Hematopoietic multipotent progenitor cell treated with erythropoietin and hydrocortisone succinate and interleukin-3 and kit ligand, for 6 days (in vitro differentiated cells): Measurements from ENCODE around the gene NRARP.

Experiments used
- DNase-seq: peaks from one replicate; pipeline ENCODE4 v3.0.0-alpha.2; 2015

The NRARP gene

DNA sequence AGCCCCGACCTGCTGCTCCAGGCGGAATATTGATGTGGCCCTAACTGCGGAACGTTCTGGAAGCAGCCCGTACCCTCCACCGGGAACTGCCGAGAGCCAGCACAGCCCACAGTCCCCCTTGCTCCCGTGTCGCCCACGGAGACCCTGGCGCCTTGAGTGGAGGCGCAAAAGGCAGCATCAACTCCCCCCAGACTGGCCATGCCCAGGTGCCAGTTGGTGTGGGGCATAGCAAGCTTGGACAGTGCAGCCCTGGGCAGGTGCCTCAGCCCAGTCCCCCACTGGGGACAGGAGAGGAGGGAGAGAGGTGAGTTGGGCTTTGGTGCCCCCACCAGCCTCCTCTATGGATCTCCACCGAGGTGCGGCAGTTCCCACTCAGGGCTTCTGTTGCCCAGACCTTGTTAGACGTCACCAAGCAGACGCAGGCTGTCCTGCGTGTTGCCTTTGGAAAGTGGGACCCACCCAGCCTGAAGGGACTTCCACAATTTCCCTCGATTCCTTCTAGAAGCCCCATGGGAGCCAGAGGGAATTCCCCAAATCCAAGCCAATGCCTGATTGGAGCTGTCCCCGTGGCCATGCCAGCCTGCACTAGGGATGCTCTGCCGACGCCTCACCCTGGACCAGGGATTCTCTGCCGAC, 19.8 kb upstream of the NRARP start:
- DNase-seq = no peak

DNA sequence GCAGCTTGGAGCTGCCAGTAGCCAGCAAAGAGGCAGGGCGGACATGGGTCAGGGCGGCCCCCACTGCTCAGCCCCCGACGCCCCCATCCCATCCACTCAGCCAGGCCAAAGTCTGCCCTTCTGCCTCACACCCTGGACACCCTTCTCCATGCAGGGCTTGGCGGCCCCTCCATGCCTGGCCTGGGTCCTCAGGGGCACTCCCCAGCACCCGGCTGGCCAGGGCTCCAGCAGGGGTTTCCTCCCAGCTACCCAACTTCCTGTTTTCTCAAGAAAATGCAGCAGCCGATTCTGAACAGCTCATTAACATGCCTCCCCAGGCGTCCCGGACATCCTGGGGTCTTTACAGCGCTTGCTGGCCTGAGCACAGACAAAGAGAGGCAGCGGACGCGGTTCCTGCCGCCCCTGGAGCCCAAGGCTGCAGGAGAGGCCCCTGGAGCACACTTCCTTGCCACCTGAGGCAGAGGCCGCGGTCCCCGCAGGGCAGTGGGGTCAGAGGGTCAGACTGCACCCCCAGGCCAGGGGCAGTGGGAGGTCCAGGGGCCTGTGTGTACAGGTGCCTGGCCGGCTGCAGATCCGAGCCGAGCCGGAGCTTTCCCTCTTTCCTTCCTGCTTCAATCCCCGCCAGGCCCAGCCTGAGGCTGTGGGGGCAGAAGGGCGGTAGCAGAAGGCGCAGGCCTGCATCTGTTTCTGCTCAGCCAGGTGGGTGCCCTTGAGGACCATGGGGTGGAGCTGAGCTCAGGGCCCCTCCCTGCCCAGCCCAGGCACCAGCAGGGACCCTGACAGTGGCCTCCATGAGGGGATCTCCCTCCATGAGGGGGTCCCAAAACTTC, 18.7 kb upstream of the NRARP start:
- peak; percentile 73 for DNase-seq

DNA sequence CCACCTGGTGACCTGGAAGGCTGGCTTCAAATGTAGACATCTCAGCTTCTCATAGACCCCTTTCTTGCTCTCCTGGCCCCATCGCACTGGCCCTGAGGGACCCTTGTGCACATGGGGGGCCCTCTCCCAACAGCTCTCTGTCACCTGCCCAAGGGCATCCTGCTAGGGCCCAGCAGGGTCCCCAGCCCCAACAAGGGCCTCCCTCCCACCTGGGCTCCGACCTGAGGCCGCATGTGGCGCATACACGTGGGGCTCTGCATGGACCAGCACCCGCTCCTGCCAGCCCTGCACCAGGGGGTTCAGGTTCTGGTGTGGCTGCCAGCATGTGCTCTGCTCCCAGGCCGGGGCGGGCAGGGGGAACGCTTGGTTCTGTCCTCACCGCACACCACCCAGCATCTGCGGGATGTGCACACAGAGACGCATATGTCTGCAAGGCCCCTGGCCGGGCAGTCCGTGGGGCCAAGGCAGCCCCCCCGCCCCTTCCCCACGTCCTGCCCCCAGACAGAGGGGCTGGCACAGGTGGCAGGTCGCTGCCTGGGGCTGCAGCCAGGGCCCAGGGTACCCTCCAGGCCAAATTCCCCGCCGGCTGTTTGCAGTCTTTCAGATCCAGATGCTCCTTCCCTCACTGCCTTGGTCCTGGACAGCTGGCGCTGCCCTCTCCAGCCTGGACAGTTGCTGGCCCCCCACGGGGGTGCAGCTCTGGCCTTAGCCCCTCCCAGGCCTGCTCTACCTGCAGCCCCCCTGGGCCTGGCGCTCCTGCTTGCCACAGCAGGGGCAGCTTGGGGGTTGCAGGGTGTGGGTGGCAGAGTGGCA, 17.9 kb upstream of the NRARP start:
- DNase-seq = no peak

DNA sequence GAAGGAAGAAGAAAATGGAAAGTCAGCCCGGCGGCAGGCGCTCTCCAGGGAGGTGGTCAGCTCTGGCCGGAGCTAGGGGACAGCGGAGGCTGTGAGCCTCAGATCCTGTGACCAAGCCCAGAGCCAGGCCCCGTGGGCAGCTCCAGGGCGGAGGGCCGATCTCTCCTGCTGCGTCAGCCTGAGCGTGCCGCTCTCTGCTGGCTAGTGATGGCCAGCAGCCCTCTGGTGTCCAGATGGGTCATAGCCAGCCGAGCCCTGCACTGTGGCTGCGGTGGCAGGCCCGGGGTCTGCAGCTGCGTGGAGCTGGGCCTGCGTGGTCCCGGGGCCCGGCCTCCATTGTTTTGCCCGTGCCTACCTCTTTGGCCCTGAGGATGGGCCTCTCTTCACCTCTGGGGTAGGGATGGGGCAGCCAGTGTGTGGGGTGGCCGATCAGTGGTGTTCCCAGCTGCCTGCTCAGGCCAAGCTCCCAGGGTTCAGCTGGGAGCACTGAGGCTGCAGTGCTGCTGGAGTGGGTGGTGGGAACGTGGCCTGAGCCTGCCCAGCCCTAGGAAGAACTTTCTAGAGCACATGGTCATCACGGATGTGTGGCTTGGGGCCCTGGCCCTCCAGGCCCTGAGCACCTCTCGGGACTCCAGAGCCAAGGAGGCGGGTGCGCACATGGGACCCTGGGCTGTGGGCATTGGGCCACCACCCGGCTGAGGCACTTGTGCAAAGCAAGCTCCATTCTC, 17.1 kb upstream of the NRARP start:
- no peak for DNase-seq

DNA sequence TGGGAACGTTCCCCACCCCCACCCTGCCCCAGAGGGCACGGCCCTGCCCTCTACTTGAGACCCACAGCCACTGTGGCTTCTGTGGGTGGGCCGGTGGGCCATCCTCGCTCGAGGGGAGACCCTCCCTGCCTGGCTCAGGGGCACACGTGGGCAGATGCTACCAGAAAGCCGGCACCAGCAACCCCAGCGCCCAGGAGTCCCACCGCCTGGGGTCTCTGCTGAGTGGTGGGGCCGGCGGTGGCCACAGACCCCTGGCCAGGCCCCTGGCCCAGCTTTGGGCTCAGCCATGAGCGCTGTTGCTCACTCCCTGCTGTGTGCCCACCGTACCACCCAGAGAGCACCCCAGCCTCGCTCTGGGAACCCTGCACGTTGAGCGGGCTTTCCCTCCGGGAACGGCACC, 16.5 kb upstream of the NRARP start:
- no peak for DNase-seq

DNA sequence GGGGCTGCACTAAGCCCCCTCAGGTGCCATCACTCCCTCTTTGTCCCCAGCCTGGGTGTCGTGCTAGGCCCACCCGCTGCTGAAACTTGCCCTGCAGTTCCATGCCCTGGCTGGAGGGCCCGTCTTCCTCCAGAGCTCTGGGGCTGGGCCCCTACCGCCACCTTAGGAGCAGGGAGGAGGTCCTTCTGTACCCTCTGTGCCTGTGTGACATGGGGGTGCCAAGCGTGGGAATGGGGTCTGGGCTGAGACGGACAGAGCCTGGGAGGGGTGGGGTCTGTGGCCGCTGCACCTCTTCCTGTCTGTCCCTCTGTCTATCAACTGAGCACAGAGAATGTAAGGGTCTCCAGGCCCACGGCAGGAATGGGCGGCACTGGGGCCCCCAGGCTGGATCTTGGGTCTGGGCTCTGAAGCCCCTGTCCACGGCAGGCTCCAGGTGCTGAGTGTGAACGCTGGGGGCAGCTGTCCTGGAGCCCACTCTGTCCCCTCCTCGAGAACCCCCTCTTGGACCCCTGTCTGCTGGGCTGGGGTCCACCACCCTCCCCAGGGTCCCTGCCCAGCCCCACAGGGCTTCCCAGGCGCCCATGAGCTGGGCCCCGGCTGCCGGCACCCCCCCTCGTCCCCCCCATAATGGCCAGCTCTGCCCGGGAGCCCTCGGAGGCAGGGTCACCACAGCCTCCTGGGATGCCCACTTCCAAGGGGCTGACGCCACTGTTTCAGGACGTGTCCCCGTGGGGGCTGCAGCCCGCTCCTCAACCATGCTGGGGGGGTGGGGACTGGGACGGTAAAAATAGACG, 15.8 kb upstream of the NRARP start:
- DNase-seq = no peak

DNA sequence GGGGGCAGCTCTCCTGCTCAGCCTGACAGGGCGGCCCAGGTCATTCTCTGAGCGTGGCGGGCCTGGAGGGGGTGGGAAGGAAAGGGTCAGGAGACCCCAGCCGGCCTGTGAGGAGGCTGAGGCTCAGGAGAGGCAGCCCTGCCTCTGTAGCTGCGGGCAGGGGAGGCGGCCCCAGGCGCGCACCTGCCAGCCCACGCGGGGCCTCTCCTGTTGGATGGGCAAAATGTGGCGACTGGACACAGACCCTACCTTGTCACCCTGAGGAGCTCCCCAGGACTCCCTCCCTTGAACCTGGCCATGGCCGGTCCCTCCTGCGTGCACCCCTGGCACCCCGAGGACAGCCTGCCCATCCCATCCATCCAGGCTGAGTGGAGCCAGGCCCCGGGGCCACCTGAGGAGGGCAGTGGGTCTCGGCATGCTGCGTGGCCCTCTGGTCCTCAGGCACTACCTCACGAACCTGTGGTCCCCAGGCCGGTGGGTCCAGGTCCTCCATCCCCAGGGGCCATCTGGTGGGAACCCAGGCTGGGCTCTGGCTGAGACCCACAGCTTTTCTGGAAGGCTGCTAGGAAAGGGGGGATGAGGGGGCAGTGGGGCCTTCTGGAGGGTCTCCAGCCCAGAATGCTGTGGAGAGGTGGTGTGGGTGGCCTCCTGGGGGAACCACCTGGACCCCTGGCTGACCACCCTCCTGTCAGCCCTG, 15.1 kb upstream of the NRARP start:
- no peak for DNase-seq

DNA sequence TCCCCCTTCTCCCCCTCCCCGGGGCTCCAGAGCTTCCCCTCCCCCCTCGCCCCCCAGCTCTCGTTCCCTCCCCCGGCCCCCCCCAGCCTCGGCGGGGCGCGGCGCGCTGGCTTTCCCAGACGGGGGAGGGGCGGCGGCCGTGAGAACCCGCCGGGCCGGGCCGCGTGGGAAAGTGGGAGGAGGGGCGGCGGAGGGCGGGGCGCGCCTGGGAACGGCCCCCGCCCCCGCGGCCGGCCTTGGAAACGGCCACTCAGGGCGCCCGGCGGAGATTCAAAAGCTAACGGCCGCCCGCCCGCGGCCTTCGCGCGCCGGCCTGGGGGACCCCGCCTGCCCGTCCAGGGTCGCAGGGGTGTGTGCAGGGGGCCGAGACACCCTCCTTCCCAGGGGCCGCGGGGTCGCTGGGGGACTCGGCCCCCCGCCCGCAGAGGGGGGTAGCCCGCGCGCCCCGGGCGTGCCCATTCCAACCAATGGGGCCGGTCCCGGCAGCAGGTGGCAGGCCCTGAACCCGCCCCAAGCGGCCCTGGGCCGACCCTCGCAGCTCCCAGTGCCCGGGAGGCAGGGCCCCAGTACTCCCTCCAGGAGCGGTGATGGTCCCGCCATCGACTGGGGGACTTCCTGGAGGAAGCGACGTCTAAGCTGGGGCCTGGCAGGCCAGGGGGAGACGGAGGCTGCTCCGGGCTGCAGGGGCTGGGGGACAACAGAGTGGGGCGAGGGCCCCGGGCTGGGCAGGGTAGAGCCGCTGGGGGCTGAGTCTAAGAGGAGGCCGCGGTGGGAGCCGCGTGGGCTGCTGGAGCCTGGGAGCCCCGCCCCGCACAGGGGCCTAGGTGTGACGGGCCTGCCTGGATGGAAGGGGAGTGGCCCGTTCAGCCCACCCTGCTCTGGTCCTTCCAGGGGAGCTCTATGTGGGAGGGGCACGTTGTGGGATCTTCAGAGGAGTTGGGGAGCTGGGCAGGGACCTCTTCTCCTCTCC, 14.2 kb upstream of the NRARP start:
- peak; percentile 76 for DNase-seq

DNA sequence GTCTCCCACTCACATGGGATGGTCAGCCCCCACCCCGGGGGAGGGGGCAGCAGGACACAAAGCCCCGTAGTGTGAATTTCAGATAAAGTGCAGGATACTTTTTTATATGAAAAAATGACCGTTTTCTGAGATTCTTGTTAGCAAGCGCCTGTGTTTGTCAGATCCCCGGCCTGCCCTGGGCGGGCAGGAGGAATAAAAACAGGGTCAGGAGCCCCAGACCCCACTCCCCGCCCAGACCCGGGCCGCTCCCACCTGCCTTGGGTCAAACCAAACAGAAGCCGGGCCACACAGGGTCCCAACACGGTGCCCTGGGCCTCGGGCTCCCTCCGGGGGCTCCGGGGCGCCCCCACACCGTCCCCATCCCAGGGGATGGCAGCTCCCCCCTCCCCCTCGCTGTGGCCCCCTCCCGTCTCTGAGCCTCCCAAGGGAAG, 13.5 kb upstream of the NRARP start:
- DNase-seq = no peak

DNA sequence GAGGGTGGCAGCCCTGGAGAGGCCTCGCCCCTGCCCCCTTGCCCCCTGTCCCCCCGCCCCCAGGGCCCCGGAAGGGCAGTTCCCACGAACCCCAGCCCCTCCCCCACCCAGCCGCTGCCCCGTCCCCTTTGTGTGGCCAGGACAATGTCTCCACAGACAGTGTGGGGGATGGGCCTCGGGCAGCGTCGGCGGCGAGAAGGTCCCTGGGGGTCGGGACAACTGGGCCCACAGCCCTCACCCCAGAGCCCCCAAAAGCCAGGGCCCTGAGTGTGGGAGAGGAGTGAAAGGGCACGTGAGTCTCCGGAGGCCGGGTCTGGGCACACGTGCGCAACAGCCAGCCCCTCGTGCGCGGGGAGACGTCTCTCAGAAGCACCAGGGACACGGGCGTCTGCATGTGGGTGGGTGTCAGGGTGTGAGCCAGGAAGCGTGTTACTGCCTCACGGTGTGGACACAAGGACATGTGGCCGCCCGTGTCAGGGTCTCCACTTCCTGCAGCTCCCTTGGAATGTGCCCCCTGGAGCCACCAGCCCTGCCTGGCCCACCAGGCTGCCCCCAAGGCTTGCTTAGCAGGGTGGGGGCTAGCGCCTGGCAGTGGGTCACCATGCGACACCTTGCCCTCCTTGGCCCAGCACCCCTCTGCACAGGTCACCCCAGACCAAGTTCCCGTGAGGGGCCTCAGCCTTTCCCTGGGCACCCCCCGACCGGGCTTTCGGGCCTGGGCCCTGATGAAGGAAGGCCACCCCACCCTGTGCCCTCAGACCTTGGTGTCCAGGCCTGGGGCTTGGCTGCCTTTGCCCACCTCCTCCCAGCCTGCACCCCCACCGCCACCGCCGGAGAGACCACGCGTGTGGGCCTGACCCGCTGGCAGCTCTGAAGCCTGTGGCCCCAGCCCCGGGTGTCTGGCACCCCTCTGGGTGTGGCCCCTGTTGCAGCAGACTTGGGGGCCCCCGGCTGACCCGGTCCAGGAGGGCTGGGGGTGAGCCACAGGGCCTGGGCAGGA, 12.8 kb upstream of the NRARP start:
- DNase-seq = no peak

DNA sequence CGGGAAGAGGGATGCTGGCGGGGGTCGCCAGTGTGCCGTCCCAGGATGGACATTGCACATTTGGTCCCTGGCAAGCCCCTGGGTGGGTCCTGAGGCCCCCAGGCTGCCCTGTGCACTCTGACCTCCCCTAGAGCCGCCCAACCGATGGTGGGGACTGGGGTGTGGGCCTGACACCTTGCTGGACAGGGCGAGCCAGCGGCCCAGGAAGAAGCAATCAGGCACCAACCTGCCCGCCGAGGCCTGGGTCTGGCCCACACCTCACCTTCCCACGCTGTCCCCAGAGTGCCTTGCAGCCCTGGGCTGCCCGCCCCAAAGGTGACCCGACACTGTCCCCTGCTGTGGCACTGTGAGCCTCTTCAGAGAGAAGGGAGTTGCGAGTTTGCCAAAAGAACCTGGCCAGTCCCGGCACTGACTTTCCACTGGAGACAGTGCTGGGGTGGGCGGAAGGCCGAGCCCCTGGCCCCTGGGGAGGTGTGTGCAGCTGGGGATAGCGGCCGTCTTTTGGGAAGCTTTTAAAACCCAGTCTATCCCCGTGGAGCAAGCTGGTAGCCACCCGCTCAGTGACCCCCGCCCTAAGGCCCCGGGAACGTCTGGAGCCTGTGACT, 12.0 kb upstream of the NRARP start:
- no peak for DNase-seq

DNA sequence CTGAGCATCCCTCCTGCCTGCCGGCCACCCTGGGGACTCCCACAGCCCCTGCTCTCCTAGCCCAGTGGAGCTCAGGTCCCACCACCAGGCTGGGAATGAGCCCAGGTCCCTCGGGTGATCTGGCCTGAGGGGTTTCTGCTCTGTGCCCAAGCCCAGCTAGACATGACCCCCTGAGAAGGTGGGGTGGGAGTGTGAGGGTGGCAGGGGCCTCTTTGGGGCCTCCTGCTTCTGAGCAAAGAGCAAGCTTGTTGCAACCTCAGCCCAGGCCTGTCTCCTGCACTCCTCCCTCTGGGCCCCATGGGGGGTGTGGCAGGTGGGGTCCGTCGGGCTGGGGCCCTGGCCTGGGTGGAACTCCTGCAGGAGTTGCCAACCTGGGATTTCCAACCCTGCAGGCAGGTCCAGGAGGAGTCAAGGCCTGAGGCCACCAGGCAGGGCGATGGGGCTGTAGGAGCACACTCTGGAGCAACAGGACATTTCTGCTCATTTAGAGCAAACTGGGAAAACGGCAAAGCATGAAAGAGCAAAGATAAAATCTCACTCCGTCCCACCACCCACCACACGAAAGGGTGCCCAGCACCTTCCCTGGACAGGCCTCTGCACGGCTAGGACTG, 11.4 kb upstream of the NRARP start:
- no peak for DNase-seq

DNA sequence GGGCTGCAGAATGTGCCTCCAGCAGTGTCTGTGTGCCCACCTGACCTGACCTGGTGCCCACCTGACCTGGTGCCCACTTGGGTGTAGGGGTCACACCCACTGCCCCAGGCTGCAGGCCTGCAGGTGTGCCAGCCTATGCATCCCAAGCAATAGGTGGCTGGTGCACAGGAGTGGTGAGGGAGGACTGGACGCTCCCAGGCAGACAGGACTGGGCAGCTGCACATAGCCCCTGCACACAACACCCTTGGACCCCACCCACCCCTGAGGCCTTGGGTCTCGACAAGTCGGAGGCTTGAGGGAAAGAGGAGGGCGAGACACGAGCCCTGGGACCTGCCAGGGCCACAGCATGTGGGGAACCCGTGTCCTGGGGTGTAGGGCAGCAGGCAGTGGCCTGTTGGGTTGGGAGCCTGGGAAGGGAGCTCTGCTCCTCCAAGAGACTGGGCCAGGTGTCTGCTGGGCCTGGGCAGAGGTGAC, 10.8 kb upstream of the NRARP start:
- no peak for DNase-seq

DNA sequence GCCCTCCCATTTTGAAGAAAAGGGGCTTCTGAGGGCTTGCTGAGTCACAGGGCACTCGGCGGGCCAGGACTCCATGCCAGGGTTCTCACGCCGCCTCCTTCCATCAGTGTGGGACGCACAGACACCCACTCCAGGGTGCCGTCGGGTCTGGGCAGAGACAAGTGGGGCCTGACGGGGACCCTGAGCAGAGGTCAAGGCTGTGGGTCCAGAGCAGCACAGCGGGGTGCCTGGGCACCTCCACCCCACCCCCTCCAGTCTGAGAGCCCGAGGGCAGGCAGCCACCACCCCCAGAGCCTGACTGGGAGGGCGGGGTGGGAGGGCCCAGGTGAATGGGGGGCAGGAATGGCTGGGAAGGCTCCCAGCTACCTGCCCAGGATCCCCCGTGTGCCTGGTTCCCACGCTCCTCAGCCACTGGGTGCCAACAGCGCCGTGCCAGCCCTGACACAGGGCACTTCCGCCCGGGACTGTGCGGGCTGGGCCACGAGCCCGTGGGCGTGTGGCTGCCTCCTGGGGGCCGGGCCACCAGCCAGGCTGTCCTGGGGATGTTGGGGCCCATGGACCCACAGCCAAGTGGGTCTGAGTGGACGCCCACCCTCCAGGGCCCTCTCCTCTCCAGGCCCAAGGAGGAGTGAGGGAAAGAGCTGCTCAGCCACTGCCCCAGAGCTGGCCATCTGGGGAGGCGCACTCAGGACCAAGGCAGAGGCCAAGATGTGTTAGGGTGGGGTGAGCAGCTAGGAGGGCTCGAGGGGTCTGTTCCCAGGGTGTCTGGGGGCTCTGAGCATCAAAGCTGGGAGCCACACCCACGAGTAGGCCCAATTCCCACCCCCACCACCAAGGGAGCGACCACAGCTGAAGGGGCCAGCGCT, 10.1 kb upstream of the NRARP start:
- no peak for DNase-seq

DNA sequence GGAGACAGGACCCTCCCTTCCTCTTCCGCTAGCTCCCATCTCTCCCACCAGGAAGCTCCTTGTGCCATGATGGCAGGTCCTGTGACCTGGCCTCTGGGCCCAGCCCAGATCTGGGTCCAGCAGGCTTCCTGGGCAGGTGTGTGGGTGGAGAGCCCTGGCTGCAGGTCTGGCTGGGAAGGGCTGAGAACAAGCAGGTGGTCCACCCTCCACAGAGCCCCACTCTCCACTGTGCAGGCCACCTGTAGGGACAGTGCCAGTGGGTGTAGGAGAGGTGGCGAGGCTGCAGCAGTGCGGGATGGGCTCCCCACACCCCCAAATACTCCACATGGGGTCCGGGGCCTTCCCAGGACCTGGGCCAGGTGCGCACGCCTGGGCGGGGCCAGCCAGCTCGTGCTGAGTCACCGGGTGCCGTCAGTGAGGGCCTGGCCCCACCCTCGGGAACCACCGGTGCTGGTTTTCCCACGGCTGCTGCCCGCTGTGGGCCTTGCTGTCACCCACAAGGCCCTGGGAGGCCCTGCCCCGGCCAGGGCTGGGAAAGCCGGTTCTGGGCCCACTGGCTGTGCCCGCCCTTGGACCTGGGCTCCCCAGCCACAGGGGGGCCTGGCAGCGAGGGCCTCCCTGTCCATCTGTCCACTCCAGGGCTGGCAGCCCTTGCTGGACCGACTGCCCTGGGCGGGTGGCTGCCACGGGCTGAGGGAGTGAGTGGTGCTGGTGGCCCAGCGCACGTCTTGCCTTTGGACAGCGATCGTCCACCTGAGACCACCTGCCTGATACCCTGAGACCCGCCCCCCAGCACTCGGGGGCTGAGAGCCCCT, 9.3 kb upstream of the NRARP start:
- DNase-seq = no peak
